ENCODE data around the gene LYZL2.
"Not testable (repeated sequence)": the region's sequence is repeated elsewhere in the genome, so short reads cannot be mapped to it uniquely, and the experiment has no call there.

LYZL2 gene

GRCh38 chr10:30637881-30638467 is 8.4 kb upstream of the LYZL2 start:
- Histone ChIP-seq H3K27ac (no peak overlapping the region), H3K9ac (no peak overlapping the region), H3K9me3 (no peaks in the 10 kb centered on the region), H3K4me3 (no peak overlapping the region), H3K4me2 (no peak overlapping the region), H4K20me1 (no peaks in the 10 kb centered on the region), H3K36me3 (no peaks in the 10 kb centered on the region), H3K4me1 (no peaks in the 10 kb centered on the region), H3K27me3 (no peaks in the 10 kb centered on the region)
- TF ChIP-seq Cebpa-rat (IDR thresholded peaks at IDR 0.05): no peak

- Histone ChIP-seq H3K9ac (no peak overlapping the region), H3K36me3 (no peaks in the 10 kb centered on the region)
- no peak for TF ChIP-seq Cebpa-rat (IDR thresholded peaks at IDR 0.05)
These were observed 1.6 kb upstream of the LYZL2 start for GRCh38 chr10:30631188-30631587.

GRCh38 chr10:30630571-30630970 is 1.0 kb upstream of the LYZL2 start:
- H3K27ac ChIP-seq: no peak overlapping the region
- H3K4me2 ChIP-seq: no peak overlapping the region
- no peak overlapping the region for H3K9ac ChIP-seq

More at GRCh38 chr10:30631188-30631587, 1.6 kb upstream of the LYZL2 start:
- Histone ChIP-seq H3K4me1 (no peaks in the 10 kb centered on the region), H3K4me3 (no peak overlapping the region), H3K27ac (no peak overlapping the region), H4K20me1 (no peaks in the 10 kb centered on the region), H3K27me3 (no peaks in the 10 kb centered on the region), H3K9me3 (no peaks in the 10 kb centered on the region), H3K4me2 (no peak overlapping the region)

GRCh38 chr10:30628576-30628975 is 977 bp downstream of the LYZL2 start:
- not testable (repeated sequence) for H3K4me1 ChIP-seq, H3K9ac ChIP-seq, H3K9me3 ChIP-seq, H3K27me3 ChIP-seq, H3K27ac ChIP-seq, H3K4me3 ChIP-seq, H3K36me3 ChIP-seq, H4K20me1 ChIP-seq, H3K4me2 ChIP-seq

More at GRCh38 chr10:30630571-30630970, 1.0 kb upstream of the LYZL2 start:
- H3K27me3 ChIP-seq: no peaks in the 10 kb centered on the region
- H4K20me1 ChIP-seq: no peaks in the 10 kb centered on the region
- H3K4me1 ChIP-seq: no peaks in the 10 kb centered on the region
- H3K4me3 ChIP-seq: no peak overlapping the region
- H3K9me3 ChIP-seq: no peaks in the 10 kb centered on the region
- TF ChIP-seq Cebpa-rat (IDR thresholded peaks at IDR 0.05): no peak
- no peaks in the 10 kb centered on the region for H3K36me3 ChIP-seq

GRCh38 chr10:30626837-30627236 is 2.7 kb downstream of the LYZL2 start:
- H3K9me3 ChIP-seq, H3K36me3 ChIP-seq, H3K4me2 ChIP-seq, H3K27ac ChIP-seq, H3K9ac ChIP-seq, H3K4me1 ChIP-seq, H4K20me1 ChIP-seq, H3K4me3 ChIP-seq, H3K27me3 ChIP-seq: not testable (repeated sequence)

GRCh38 chr10:30626196-30626595 is 3.4 kb downstream of the LYZL2 start:
- not testable (repeated sequence) for H3K27me3 ChIP-seq, H3K36me3 ChIP-seq, H3K9me3 ChIP-seq, H4K20me1 ChIP-seq, H3K4me2 ChIP-seq, H3K4me3 ChIP-seq, H3K27ac ChIP-seq, H3K9ac ChIP-seq, H3K4me1 ChIP-seq

- no peaks in the 10 kb centered on the region for H3K27me3 ChIP-seq
- H3K4me1 ChIP-seq: peaks cover 8% of the 10 kb centered on the region
- no peak overlapping the region for H3K4me2 ChIP-seq
- no peaks in the 10 kb centered on the region for H4K20me1 ChIP-seq
- no peak overlapping the region for H3K27ac ChIP-seq
- no peak overlapping the region for H3K4me3 ChIP-seq
- no peaks in the 10 kb centered on the region for H3K9me3 ChIP-seq
- no peak overlapping the region for H3K9ac ChIP-seq
- no peaks in the 10 kb centered on the region for H3K36me3 ChIP-seq
- TF ChIP-seq Cebpa-rat (IDR thresholded peaks at IDR 0.05): no peak
These were observed 4.5 kb downstream of the LYZL2 start for GRCh38 chr10:30625080-30625479.

GRCh38 chr10:30619966-30620365 is 9.6 kb downstream of the LYZL2 start:
- Histone ChIP-seq H3K4me3 (no peak overlapping the region), H3K4me2 (no peak overlapping the region), H3K9me3 (no peaks in the 10 kb centered on the region), H3K27me3 (no peaks in the 10 kb centered on the region), H3K9ac (no peak overlapping the region), H3K27ac (no peak overlapping the region), H3K36me3 (no peaks in the 10 kb centered on the region), H4K20me1 (no peaks in the 10 kb centered on the region), H3K4me1 (peaks cover 8% of the 10 kb centered on the region)
- TF ChIP-seq Cebpa-rat (IDR thresholded peaks at IDR 0.05): no peak

GRCh38 chr10:30617070-30617469 is 12.5 kb downstream of the LYZL2 start:
- Histone ChIP-seq H3K27ac (no peak overlapping the region), H3K4me2 (no peak overlapping the region), H4K20me1 (no peaks in the 10 kb centered on the region), H3K4me1 (peaks cover under 1% of the 10 kb centered on the region), H3K9me3 (no peaks in the 10 kb centered on the region), H3K27me3 (no peaks in the 10 kb centered on the region), H3K4me3 (no peak overlapping the region), H3K9ac (no peak overlapping the region), H3K36me3 (no peaks in the 10 kb centered on the region)
- TF ChIP-seq Cebpa-rat (IDR thresholded peaks at IDR 0.05): no peak

GRCh38 chr10:30611041-30611440 is 18.5 kb downstream of the LYZL2 start:
- H4K20me1 ChIP-seq, H3K4me3 ChIP-seq, H3K4me2 ChIP-seq, H3K36me3 ChIP-seq, H3K9ac ChIP-seq, H3K9me3 ChIP-seq, H3K27me3 ChIP-seq, H3K27ac ChIP-seq, H3K4me1 ChIP-seq: not testable (repeated sequence)

GRCh38 chr10:30607814-30608213 is 21.7 kb downstream of the LYZL2 start:
- Histone ChIP-seq H3K36me3 (no peaks in the 10 kb centered on the region), H3K4me2 (no peak overlapping the region), H3K4me1 (no peaks in the 10 kb centered on the region), H3K27me3 (no peaks in the 10 kb centered on the region), H4K20me1 (no peaks in the 10 kb centered on the region), H3K9me3 (0 out of 2 replicates have a peak, but pooled peaks cover 3% of the 10 kb centered on the region), H3K27ac (no peak overlapping the region), H3K4me3 (no peak overlapping the region), H3K9ac (no peak overlapping the region)
- no peak for TF ChIP-seq Cebpa-rat (IDR thresholded peaks at IDR 0.05)

Measured in BLaER1 (cell line).